ENCODE measurements around the gene VPS54.

VPS54 gene

DNA sequence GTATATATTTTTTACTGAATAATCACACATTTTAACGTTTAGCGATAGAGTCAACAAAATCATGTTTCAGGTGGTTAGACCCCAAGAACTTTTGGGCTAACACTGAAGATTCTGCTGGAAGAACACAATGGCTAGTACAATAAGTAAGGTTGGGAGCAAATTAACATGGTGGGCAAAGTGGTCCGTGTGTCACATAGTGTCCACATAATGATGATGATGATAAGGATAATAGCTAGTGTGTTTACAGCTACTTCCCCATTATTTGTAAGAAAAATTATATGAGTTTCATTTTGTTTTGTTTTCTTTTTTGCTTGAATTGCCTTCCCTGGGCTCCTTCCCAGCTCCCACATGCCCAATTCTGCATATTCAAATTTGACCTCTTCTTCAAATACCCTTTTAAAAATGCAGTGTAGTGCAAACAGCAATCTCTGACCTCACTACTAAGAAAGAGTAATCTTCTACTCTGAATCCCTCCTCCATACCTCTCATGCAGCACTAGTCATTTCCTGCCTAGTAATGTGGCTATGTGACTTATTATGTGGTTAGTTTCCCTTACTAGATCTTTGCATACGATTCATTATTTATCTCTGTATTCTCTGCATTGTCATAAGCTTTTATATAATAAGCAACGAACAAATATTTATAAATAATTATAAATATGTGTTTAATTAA is 16.9 kb upstream of the VPS54 start:
- H3K9me3 ChIP-seq (ENCODE audit: control insufficient read depth, insufficient read depth, low read length) = no peaks in the 10 kb centered on the region; the same call in 1 of the 2 replicates
- H3K4me1 ChIP-seq (ENCODE audit: insufficient read depth, low read length) = no peaks in the 10 kb centered on the region
- H3K9ac ChIP-seq (ENCODE audit: low read depth, low read length) = no peak overlapping the region
- no peaks in the 10 kb centered on the region for H3K36me3 ChIP-seq (ENCODE audit: insufficient read depth, low read length)

DNA sequence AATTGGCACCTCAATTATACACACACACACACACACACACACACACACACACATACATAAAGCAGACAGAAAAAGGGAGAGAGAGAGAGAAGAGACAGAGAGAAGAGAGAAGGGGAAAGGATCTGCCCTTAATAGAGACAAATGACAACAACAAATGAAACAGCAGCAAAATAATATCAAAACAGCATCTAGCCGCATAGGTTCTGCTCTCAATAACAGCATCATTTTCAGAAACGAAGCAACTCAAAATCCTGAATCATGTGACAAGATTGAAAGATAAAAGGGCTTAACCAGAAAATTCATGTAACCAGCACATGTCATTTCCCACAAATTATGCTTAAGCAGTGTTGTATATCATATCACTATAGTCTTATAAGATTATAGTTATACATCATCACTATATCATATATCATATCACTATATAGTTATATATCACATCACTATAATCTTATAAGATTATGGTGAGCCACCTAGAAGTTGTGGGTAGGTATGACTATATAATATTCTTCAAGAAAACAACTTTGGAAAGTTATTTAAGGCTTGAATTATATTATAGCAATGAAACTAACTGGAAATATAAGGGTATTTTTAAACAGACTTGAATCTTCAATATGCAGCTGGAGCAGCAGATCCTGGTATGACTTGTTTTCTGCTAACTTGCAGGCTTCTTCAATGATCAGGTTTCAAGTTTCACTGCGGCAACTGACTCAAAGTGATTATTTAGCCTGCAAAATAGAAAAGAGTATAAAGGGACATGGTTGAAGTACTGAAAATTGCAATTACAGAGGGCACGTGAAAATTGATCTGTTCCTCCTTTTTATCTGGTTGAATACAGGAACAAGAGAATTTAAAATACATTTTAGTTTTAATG is 16.1 kb upstream of the VPS54 start:
- Histone ChIP-seq H3K36me3 (ENCODE audit: insufficient read depth, low read length) (no peaks in the 10 kb centered on the region), H3K4me1 (ENCODE audit: insufficient read depth, low read length) (no peaks in the 10 kb centered on the region), H3K9ac (ENCODE audit: low read depth, low read length) (no peak overlapping the region), H3K9me3 (ENCODE audit: control insufficient read depth, insufficient read depth, low read length) (no peaks in the 10 kb centered on the region; the same call in 1 of the 2 replicates)

DNA sequence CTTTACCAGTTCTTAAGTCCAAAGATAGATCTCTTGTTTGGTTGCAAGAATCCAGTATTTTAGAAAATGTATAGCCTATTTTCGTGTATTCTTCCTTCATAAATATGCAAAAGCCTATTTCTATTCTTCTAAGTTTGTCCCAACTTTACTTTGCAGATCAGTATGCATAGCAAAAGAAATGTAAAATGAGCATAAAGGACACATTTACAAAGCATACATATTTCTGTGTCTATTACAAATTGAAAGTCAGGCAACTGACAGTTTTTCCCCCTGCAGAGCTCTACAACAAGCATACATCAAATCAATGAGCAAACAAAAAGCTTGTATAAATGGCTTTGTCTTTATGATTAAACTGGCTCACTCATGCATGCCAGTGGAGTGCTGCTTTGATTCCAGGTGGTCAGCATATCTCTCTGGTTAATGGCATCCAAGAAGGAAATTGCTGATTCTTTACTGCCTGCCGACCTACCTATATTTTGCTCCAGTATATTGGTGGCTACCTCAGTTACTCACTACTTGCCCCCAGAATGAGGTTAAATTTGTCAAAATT is 10.0 kb upstream of the VPS54 start:
- H3K9ac ChIP-seq (ENCODE audit: low read depth, low read length) = no peak overlapping the region
- H3K9me3 ChIP-seq (ENCODE audit: control insufficient read depth, insufficient read depth, low read length) = no peaks in the 10 kb centered on the region; the same call in 1 of the 2 replicates
- no peaks in the 10 kb centered on the region for H3K36me3 ChIP-seq (ENCODE audit: insufficient read depth, low read length)
- H3K4me1 ChIP-seq (ENCODE audit: insufficient read depth, low read length) = peaks cover 17% of the 10 kb centered on the region

DNA sequence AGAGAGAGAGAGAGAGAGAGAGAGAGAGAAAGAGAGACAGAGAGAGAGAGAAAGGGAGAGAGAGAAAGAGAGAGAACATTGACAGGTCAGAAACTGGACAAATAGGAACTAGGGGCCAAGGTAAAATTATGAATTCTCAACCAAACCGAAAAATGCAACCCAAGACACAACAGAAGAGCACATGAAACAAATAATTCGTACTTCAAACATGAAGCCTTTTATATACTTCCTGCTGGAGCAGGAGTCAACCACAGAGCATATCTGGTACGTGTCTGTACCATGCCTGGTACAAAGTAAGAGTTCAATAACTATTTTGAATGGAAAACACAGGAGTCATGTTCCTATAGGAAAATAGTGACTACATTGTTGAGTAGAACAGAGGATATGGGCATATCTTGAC is 6.5 kb upstream of the VPS54 start:
- Histone ChIP-seq H3K9me3 (ENCODE audit: control insufficient read depth, insufficient read depth, low read length) (no peaks in the 10 kb centered on the region), H3K4me1 (ENCODE audit: insufficient read depth, low read length) (peaks cover 17% of the 10 kb centered on the region), H3K9ac (ENCODE audit: low read depth, low read length) (peak overlapping the region; percentile 6; the same call in 1 of the 2 replicates), H3K36me3 (ENCODE audit: insufficient read depth, low read length) (no peaks in the 10 kb centered on the region)

DNA sequence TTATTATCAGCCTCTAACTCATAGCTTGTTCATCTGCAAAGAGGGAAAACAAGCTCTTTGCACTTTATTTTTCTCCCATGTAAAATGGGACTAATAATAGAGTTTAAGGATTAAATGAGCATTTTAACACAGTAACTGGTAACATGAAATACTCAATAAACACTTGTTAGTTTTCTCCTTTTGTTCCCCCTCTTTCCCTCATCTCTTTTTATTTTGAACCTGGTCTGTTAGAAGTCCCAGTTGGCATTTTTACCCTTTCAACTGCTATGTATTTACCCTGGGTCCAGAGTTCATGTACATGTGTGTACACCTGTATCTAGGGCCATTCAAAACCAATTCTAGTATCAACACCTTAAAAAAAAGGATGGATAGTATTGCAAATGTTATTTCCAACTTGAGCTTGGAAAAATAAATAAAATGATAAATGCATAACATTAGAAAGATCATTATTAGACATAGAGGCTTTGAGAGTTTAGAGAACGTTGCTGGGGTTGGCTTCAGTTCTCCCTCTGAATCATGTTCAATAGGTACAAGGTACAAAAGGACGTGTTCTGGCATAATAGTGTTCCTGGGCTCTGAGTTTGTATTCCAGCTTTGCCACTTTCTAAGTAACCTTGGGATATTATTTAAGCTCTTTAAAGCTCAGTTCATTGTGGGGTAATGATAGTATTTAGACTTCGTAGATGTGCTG is 5.2 kb upstream of the VPS54 start:
- Histone ChIP-seq H3K9ac (ENCODE audit: low read depth, low read length) (no peak overlapping the region), H3K9me3 (ENCODE audit: control insufficient read depth, insufficient read depth, low read length) (no peaks in the 10 kb centered on the region), H3K36me3 (ENCODE audit: insufficient read depth, low read length) (no peaks in the 10 kb centered on the region), H3K4me1 (ENCODE audit: insufficient read depth, low read length) (peaks cover 13% of the 10 kb centered on the region)

DNA sequence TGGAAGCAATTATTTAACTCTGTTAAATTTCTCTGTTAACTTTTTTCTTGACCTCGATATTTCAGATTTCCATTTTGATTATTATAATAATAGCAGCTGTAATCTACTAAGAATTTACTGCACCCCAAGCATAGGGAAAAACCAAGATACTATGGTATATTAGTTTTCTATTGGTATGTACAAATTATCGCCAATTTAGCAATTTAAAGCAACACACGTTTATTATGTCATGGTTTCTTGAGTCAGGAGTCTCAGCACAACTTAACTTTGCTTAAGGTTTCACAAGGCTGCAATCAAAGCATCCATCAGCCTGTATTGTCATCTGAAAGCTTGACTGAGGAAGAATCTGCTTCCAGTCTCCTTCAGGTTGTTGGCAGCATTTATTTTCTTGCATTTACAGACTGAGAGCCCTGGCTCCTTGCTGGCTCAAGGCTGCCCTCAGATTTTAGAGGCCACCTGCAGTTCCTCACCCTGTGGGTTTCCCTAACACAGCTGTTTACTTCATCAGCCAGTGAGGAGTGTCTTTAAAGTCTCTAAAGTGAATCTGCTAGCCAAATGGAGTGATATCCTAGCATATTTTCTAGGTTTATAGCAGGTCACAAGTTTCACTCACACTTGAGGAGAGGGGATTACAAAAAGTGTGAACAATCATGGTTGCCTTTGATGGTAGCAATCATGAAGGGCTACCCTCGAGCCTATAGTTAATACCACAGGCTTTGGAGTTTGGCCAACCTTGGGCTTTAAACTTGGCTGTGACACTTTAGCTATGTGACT is 4.4 kb upstream of the VPS54 start:
- Histone ChIP-seq H3K36me3 (ENCODE audit: insufficient read depth, low read length) (no peaks in the 10 kb centered on the region), H3K4me1 (ENCODE audit: insufficient read depth, low read length) (peaks cover 8% of the 10 kb centered on the region), H3K9me3 (ENCODE audit: control insufficient read depth, insufficient read depth, low read length) (no peaks in the 10 kb centered on the region), H3K9ac (ENCODE audit: low read depth, low read length) (no peak overlapping the region)

DNA sequence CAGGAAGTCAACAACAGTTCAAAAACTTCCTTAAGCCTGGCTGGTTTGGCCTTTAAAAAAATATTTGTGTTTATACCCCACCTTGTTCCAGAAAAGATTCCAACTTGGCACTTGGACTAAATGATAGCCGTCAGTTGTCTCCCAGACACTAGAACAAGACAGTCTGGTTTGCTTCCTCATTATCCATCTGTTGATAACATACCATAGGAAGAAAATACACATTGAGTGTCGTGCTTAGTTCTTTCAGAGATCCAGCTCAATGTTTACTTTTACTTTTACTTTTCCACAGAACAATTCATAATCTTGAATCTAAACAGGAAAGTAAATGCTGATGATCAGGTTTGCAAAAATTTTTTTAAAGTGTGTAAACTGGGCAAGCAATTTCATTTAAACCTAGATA is 2.4 kb upstream of the VPS54 start:
- no peaks in the 10 kb centered on the region for H3K9me3 ChIP-seq (ENCODE audit: control insufficient read depth, insufficient read depth, low read length)

DNA sequence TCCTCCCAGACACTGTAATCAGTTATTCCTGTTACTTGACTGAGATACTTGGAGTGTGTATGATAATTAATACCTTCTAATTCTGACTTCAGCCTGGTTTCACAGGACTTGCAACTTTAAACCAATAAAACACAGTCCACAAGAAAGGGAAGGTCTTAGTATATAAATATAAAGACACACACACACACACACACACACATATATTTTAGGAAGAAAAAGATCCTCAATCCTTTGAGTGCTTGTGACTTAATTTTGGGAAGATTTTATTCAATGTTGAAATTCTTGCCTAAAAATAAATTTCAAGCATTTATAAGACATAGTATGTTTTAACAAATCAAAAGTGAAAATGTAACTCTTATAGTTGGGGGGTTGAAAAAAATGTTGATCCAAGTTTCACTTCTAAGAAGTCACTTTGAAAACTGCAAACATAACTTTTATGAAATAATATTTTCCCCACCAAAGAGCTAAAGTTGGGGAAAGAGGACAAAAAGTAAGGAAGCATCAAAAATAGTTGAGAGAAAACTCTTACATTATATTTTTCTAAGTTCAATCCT is 824 bp upstream of the VPS54 start:
- Histone ChIP-seq H3K4me1 (ENCODE audit: insufficient read depth, low read length) (no peaks in the 10 kb centered on the region), H3K9ac (ENCODE audit: low read depth, low read length) (peak overlapping the region; percentile 99; the same call in 1 of the 2 replicates), H3K9me3 (ENCODE audit: control insufficient read depth, insufficient read depth, low read length) (no peaks in the 10 kb centered on the region), H3K36me3 (ENCODE audit: insufficient read depth, low read length) (no peaks in the 10 kb centered on the region)

More for the DNA sequence above, 2.4 kb upstream of the VPS54 start:
- Histone ChIP-seq H3K9ac (ENCODE audit: low read depth, low read length) (no peak overlapping the region), H3K36me3 (ENCODE audit: insufficient read depth, low read length) (no peaks in the 10 kb centered on the region), H3K4me1 (ENCODE audit: insufficient read depth, low read length) (peaks cover 1% of the 10 kb centered on the region; the same call in 1 of the 2 replicates)

DNA sequence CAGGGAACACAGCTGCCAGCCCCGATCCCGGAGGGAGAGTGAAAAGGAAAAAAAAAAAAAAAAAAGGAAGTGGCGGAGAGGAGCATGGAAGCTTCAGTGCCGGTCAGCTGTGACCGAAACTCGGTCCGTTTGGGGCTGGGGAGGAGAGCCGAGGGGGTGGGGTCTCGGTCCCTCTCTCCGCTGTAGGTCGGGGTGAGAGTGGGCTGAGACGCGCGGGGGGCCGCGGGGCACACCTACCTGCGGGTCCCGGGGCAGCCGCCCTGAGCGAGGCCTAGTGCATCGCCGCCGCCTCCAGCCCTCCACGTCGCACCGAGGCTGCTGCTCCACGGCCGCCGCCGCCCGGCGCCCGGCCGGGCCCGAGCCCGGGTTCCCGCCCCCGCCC is 536 bp downstream of the VPS54 start:
- no peaks in the 10 kb centered on the region for H3K4me1 ChIP-seq (ENCODE audit: insufficient read depth, low read length)

DNA sequence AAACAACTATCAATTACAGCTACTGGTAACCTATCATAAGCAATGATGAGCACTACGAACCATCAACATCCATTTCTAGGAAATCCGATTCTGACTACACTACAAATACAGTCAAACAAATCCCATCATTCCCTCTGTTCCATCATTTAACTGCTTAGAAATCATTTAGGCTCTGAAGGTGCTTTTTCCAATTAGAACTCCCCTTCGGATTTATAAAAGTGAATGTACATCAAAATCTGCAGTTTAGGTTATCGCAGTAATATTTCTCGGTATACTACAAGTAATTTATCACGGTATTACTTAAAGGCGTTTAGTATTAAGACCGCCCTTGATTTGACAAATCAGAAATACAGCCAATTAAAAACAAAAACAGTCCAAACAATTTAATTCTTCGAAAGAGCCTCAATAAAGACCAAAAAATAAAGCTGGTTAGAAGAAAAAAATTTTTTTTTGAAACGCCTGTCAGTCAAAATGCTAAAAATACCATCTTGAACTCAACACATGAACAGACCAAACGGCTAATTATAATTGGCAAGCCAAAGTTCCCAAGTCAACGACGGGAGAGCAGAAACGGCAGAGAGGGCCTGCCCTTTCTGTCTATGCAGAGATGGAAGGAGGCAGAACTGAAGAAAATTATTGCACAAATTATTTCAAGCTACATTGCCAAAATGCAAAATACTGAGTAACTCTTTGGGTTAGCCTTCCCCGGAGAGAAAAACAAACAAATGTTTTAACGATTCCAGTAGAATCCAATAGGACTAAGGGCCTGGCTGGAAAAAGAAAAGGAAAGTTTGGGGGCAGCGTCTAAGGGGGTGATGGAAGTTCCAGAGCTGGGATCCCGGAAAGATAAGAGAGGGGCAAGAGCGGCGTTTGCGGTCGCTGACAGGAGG is 1.2 kb downstream of the VPS54 start:
- H3K4me1 ChIP-seq (ENCODE audit: insufficient read depth, low read length) = no peaks in the 10 kb centered on the region
- H3K36me3 ChIP-seq (ENCODE audit: insufficient read depth, low read length) = no peaks in the 10 kb centered on the region
- peak overlapping the region; percentile 99 for H3K9ac ChIP-seq (ENCODE audit: low read depth, low read length)
- no peaks in the 10 kb centered on the region for H3K9me3 ChIP-seq (ENCODE audit: control insufficient read depth, insufficient read depth, low read length)

More for the DNA sequence above, 536 bp downstream of the VPS54 start:
- Histone ChIP-seq H3K9ac (ENCODE audit: low read depth, low read length) (peak overlapping the region; percentile 99), H3K36me3 (ENCODE audit: insufficient read depth, low read length) (no peaks in the 10 kb centered on the region), H3K9me3 (ENCODE audit: control insufficient read depth, insufficient read depth, low read length) (no peaks in the 10 kb centered on the region)

DNA sequence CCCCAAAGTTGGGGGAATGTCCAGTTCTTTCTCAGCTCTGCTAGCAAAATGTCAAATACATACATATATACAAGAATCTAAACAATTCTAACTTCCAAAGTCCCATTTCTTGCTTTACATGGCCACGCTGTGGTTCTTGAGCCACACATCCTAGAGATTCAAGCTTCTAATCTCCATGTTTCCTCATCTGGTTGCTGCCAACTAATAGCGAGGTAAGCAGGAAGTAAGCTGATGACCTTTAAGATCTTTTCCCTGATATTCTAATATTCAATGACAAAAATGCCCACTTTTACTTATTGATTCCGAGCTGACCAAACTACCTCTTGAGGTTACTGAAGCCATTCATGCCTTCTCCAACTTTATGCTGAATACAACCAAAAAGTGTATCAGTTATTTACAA is 3.3 kb downstream of the VPS54 start:
- H3K9me3 ChIP-seq (ENCODE audit: control insufficient read depth, insufficient read depth, low read length) = no peaks in the 10 kb centered on the region
- no peaks in the 10 kb centered on the region for H3K36me3 ChIP-seq (ENCODE audit: insufficient read depth, low read length)

DNA sequence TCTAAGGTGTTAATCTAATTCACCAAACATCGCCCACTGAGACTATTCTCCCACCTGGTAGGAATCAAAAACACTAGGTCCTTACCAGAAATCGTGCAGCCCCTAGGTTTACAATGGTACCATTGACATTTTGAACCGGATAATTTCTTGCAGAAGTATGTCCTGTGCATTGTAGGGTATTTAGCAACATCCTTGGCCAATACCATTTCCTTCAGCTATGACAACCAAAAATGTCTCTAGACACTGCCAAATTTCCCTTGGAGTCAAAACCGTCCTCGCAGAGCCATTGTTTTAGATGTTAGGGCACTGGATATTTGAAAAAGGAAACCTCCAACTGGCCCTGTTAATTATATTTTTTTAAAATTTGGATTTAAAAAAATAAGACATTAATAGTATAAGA is 3.8 kb downstream of the VPS54 start:
- H3K4me1 ChIP-seq (ENCODE audit: insufficient read depth, low read length) = no peaks in the 10 kb centered on the region
- no peak overlapping the region for H3K9ac ChIP-seq (ENCODE audit: low read depth, low read length)
- no peaks in the 10 kb centered on the region for H3K9me3 ChIP-seq (ENCODE audit: control insufficient read depth, insufficient read depth, low read length)
- H3K36me3 ChIP-seq (ENCODE audit: insufficient read depth, low read length) = no peaks in the 10 kb centered on the region

More for the DNA sequence above, 3.3 kb downstream of the VPS54 start:
- Histone ChIP-seq H3K9ac (ENCODE audit: low read depth, low read length) (no peak overlapping the region), H3K4me1 (ENCODE audit: insufficient read depth, low read length) (no peaks in the 10 kb centered on the region)

DNA sequence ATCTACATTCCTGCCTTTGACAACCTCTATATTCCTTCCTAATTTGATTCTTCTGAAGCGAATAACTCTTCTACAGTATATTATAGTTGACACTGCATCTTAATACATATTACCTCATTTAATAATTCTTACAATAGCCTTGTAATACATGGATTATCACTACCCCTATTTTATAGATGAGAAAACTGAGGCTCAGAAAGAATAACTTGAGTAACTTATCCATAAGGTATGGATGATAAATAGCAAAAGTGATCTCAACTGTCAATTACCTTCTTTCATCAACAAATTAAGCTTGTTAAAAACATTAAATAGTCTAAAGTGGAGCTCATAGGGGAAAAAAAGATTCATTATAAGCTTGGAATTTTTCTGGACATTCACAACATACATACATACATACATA is 4.6 kb downstream of the VPS54 start:
- no peaks in the 10 kb centered on the region for H3K36me3 ChIP-seq (ENCODE audit: insufficient read depth, low read length)
- no peaks in the 10 kb centered on the region for H3K4me1 ChIP-seq (ENCODE audit: insufficient read depth, low read length)
- no peak overlapping the region for H3K9ac ChIP-seq (ENCODE audit: low read depth, low read length)
- no peaks in the 10 kb centered on the region for H3K9me3 ChIP-seq (ENCODE audit: control insufficient read depth, insufficient read depth, low read length)
